Endothelial cell (in vitro differentiated cells): Measurements from ENCODE around the gene BMP7. TPM values are rescaled to one million over a fixed set of nuclear protein-coding genes. Genes with fewer than 3 reads are reported as not detected.

ENCODE experiments used
- DNase-seq: peaks from one replicate; pipeline ENCODE4 v3.0.0; 2021; ENCODE audit warnings: low spot score
- H3K27ac Mint-ChIP-seq: one replicate; pipeline ENCODE4 v1.8.0; 2021; ENCODE audit warnings: mixed read lengths, inconsistent platforms; ENCODE audit not compliant: unreplicated experiment
- H3K27me3 Mint-ChIP-seq: one replicate; pipeline ENCODE4 v1.8.0; 2021; ENCODE audit warnings: mild to moderate bottlenecking, moderate library complexity, mixed read lengths, inconsistent platforms; ENCODE audit not compliant: unreplicated experiment
- H3K36me3 Mint-ChIP-seq: one replicate; pipeline ENCODE4 v1.8.0; 2021; ENCODE audit warnings: mild to moderate bottlenecking, low read depth, mixed read lengths, inconsistent platforms; ENCODE audit not compliant: unreplicated experiment
- H3K4me1 Mint-ChIP-seq: one replicate; pipeline ENCODE4 v1.8.0; 2021; ENCODE audit warnings: mild to moderate bottlenecking, mixed read lengths, inconsistent platforms; ENCODE audit not compliant: unreplicated experiment
- H3K4me3 Mint-ChIP-seq: one replicate; pipeline ENCODE4 v1.8.0; 2021; ENCODE audit warnings: mild to moderate bottlenecking, mixed read lengths, inconsistent platforms; ENCODE audit not compliant: unreplicated experiment
- H3K9me3 Mint-ChIP-seq: one replicate; pipeline ENCODE4 v1.8.0; 2021; ENCODE audit warnings: mixed read lengths, inconsistent platforms; ENCODE audit not compliant: unreplicated experiment
- CTCF ChIP-seq: fragments of 200-600 bp; sonication (generic); IDR thresholded peaks from one replicate; pipeline ENCODE4 v1.5.0; 2021; ENCODE audit warnings: antibody characterized with exemption; ENCODE audit not compliant: unreplicated experiment
- total RNA-seq: library from RNA; stranded (reverse); fragmentation: NEBNext Ultra II Directional; extraction: Animal tissue kit (Norgen Biotek cat#: 25700); gene quantifications from one replicate; pipeline ENCODE4 v1.2.1, GENCODE V29; 2021; ENCODE audit not compliant: unreplicated experiment

BMP7 gene
- total RNA-seq, 1 donor from 2014 or later = 0.38 TPM

DNA sequence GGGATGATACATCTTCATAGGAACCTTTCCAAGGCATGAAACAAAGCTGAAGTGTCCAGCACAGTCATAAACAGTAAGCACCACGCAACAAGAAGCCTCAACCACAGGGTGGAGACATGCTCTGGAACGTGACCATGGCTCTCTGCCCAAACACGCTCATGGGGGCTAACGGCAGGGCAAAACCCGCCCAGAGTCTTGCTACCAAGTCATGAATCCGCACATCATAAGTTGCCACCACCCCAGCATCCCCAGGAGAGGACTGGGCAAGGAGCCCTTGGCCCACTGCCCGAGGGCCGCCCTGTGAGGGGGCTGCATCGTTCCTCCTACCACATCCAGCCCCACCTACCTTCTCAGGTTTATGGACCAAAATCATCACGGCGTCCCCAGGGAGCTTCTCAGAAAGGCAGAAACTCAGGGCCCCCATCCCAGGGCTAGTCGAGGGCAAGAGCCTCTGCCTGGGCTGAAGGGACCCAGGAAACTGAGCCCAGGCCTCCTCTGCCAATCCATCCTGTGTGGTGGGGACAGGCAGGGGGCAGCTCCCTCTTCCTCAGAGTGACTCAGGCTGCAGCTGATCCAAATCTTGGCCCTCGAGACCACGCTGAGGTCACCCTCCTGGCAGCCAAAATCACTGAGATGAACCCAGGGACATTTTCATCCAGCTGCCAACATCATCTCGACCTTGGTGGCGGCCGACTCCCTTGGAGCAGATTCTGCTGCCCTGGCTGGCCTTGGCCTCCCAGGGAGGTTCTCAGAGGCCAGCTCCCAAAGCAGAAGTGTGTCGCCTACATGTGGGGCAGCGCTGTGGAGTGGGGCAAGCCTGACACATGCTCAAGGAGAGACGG is 42.6 kb downstream of the BMP7 start:
- no peaks in the 10 kb centered on the region for H3K9me3 Mint-ChIP-seq
- H3K27me3 Mint-ChIP-seq = no peaks in the 10 kb centered on the region
- H3K36me3 Mint-ChIP-seq = no peaks in the 10 kb centered on the region
- peaks cover 4% of the 10 kb centered on the region for H3K4me1 Mint-ChIP-seq
- H3K27ac Mint-ChIP-seq = no peak overlapping the region
- H3K4me3 Mint-ChIP-seq = no peak overlapping the region
- TF ChIP-seq CTCF = no peak
- DNase-seq = no peak

GRCh38 chr20:57222631-57222950 is 43.9 kb downstream of the BMP7 start:
- H3K27me3 Mint-ChIP-seq = no peaks in the 10 kb centered on the region
- H3K27ac Mint-ChIP-seq = no peak overlapping the region
- peaks cover 4% of the 10 kb centered on the region for H3K4me1 Mint-ChIP-seq
- H3K36me3 Mint-ChIP-seq = no peaks in the 10 kb centered on the region
- DNase-seq = no peak
- H3K9me3 Mint-ChIP-seq = no peaks in the 10 kb centered on the region
- no peak for TF ChIP-seq CTCF
- no peak overlapping the region for H3K4me3 Mint-ChIP-seq

DNA sequence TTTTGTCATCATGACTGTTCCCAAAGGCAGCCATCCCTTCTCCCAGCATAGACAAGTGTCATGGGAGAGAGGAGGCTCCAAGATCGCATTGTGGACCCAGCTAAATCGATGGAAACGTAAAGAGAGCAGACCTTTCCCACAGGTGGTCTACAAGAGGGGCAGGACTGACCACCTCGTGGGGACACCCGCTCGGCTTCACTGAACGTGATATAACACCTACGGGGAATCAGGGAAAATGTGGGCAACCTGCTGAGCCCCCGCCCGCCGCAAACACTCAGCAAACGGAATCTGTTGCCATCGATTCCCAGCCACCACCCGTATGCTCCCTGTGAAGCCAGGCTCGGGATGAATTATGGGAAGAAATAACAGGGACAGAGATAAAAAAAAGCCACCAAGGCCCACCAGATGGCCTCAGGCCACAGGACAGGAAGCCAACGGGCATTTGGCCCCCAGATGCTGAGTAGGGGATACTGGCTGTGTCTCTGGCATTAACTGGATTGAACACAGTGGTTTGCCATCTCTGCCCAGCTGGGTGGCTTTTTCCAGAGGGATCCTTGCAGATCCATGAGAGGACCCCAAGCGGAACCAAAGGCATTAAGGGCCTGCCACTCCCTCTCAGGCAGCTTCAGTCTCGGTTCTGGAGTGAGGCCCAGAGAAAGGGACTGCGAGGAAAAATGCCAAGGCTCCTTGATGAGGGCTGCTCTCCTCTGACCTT is 44.4 kb downstream of the BMP7 start:
- no peak for DNase-seq
- no peaks in the 10 kb centered on the region for H3K9me3 Mint-ChIP-seq
- no peak overlapping the region for H3K27ac Mint-ChIP-seq
- no peaks in the 10 kb centered on the region for H3K36me3 Mint-ChIP-seq
- peaks cover 3% of the 10 kb centered on the region for H3K27me3 Mint-ChIP-seq
- peaks cover 4% of the 10 kb centered on the region for H3K4me1 Mint-ChIP-seq
- H3K4me3 Mint-ChIP-seq = no peak overlapping the region
- no peak for TF ChIP-seq CTCF

- Mint-ChIP-seq H3K4me3 (no peak overlapping the region), H3K4me1 (peaks cover 4% of the 10 kb centered on the region), H3K9me3 (no peaks in the 10 kb centered on the region)
Measured at GRCh38 chr20:57220337-57221145, 45.9 kb downstream of the BMP7 start.

More at GRCh38 chr20:57220337-57221145, 45.9 kb downstream of the BMP7 start:
- TF ChIP-seq CTCF = no peak
- no peak overlapping the region for H3K27ac Mint-ChIP-seq
- H3K27me3 Mint-ChIP-seq = peaks cover 3% of the 10 kb centered on the region
- DNase-seq = no peak
- H3K36me3 Mint-ChIP-seq = no peaks in the 10 kb centered on the region
